Ovary (tissue), 9 donors: ENCODE measurements around the gene ALAD. TPM values are rescaled to one million over a fixed set of nuclear protein-coding genes. Genes with fewer than 3 reads are reported as not detected.

Experiments
- DNase-seq, 5 donors: peaks; one replicate each; pipeline ENCODE4 v3.0.0-alpha.2; 2019 to 2020
- H3K27ac ChIP-seq, 2 donors: fragments of 200-600 bp; one replicate each; pipeline versions ENCODE4 v1.5.1 to v1.8.0; 2019 to 2022
- H3K27me3 ChIP-seq: fragments of 200-600 bp; one replicate; pipeline ENCODE4 v1.8.0; 2022
- H3K36me3 ChIP-seq: fragments of 200-600 bp; sonication (generic); one replicate; pipeline ENCODE4 v1.5.1; 2019
- H3K4me1 ChIP-seq: one replicate; pipeline ENCODE4 v1.8.1; 2013; ENCODE audit warnings: mild to moderate bottlenecking, moderate library complexity; ENCODE audit not compliant: insufficient read depth
- H3K4me3 ChIP-seq: fragments of 200-600 bp; sonication (generic); one replicate; pipeline ENCODE4 v1.5.1; 2017
- H3K9me3 ChIP-seq, 2 donors: fragments of 200-600 bp in 1 of 2; sonication (generic) in 1 of 2; one replicate each; pipeline versions ENCODE4 v1.5.1 to v1.8.1; 2013 to 2019; ENCODE audit warnings: mild to moderate bottlenecking in 1 of 2, moderate library complexity in 1 of 2
- EP300 ChIP-seq: sonication (generic); formaldehyde crosslinking; IDR thresholded peaks from one replicate; pipeline ENCODE4 v1.6.1; 2017; ENCODE audit warnings: antibody characterized with exemption
- POLR2A ChIP-seq: fragments of 450-650 bp; IDR thresholded peaks from one replicate; pipeline ENCODE4 v1.6.1; 2017; ENCODE audit warnings: antibody characterized with exemption, mild to moderate bottlenecking, moderate library complexity
- WGBS, 3 donors: extraction: QIAGEN DNeasy Blood & Tissue Kit in 1 of 3; methylation state at CpG; one replicate each; pipeline versions ENCODE4 v1.1.5 to v1.1.7; 2013 to 2017; 5-methylcytosine and 5-hydroxymethylcytosine counted together
- intact Hi-C, 4 donors: fragments of 100-400 bp; cut with DNase I; formaldehyde crosslinking; loops; one replicate each; pipeline versions ENCODE4 v1.11.0 to v1.15.1; 2022 to 2023
- polyA plus RNA-seq, 2 donors: library from polyadenylated mRNA; stranded (reverse); fragments of 200-250 nt in 1 of 2; fragments of 350-450 nt in 1 of 2; fragmentation: Illumina TruSeq in 1 of 2; extraction: RNeasy Lipid Tissue Mini Kit (QIAGEN cat#74804) in 1 of 2; gene quantifications; one replicate each; pipeline ENCODE4 v1.2.3, GENCODE V29; 2013 to 2014
- total RNA-seq, 7 donors: library from RNA; depleted of rRNA in 2 of 7; stranded (reverse); fragments of >200 nt in 2 of 7; fragmentation: NEBNext Ultra II Directional in 3 of 7; extraction: Animal tissue kit (Norgen Biotek cat#: 25700) in 3 of 7; gene quantifications; one replicate each; pipeline versions ENCODE4 v1.1.0 to v1.2.4, GENCODE V29; 2016 to 2023
- TF ChIP-seq, protein P1 (sequence below), 3 donors: fragments of 450-650 bp in 2 of 3; fragments of 200-600 bp in 1 of 3; IDR thresholded peaks; one replicate each; pipeline versions ENCODE4 v1.5.1 to v1.8.0; 2016 to 2022; ENCODE audit warnings: antibody characterized with exemption in 3 of 3, mild to moderate bottlenecking in 1 of 3
- donor health status: DM: no; HTN: no; CAD: no; lungs with moderate emphysema.
- donor health status: DM: no; HTN: no; CAD: no.
- donor health status: Bipolar disorder and iron deficiency.
- donor health status: DM: yes; HTN: yes; CAD: no.
- donor health status: DM: no; HTN: no; CAD: no.
- donor health status: DM: yes; HTN: yes; CAD: no.

The ALAD gene
- total and polyA plus RNA-seq, 9 donors = 14.3 to 59.3 (median 43.8) TPM

DNA sequence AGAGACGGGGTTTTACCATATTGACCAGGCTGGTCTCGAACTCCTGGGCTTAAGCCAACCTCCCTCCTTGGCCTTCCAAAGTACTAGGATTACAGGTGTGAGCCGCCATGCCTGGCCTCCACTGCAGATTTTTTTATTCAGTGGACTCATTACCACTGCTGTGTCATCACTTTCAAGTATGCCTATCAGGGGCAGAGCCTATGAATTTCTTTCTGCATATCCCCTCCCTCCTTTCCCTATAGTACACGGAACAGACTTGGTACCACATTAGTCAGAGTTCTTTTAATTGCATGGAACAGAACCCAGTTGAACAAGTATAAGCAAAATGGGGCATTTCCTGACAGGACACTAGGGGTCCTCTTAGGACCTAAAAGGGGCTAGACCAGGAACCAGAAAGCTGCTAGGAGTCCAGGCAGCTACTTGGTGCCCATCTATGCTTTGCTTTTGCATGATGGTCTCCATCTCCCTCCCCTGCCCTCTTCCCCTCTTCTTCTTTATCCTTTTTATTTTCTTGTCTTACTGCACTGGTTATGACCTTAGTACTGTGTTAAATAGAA lies 46.0 kb downstream of the ALAD start:
- no peaks in the 10 kb centered on the region for H3K9me3 ChIP-seq
- no peak overlapping the region for H3K4me3 ChIP-seq
- no peak overlapping the region for H3K27ac ChIP-seq
- no peaks in the 10 kb centered on the region for H3K36me3 ChIP-seq
- no peak for DNase-seq
- H3K27me3 ChIP-seq = no peaks in the 10 kb centered on the region
- TF ChIP-seq, protein P1, sequence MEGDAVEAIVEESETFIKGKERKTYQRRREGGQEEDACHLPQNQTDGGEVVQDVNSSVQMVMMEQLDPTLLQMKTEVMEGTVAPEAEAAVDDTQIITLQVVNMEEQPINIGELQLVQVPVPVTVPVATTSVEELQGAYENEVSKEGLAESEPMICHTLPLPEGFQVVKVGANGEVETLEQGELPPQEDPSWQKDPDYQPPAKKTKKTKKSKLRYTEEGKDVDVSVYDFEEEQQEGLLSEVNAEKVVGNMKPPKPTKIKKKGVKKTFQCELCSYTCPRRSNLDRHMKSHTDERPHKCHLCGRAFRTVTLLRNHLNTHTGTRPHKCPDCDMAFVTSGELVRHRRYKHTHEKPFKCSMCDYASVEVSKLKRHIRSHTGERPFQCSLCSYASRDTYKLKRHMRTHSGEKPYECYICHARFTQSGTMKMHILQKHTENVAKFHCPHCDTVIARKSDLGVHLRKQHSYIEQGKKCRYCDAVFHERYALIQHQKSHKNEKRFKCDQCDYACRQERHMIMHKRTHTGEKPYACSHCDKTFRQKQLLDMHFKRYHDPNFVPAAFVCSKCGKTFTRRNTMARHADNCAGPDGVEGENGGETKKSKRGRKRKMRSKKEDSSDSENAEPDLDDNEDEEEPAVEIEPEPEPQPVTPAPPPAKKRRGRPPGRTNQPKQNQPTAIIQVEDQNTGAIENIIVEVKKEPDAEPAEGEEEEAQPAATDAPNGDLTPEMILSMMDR (IDR thresholded peaks at IDR 0.05) = no peak
- intact Hi-C loops = no loop called here
- WGBS, 3 donors = 68 to 78% (median 70%) methylated on average over 4 of the region's 4 CpGs
- no peaks in the 10 kb centered on the region for H3K4me1 ChIP-seq

DNA sequence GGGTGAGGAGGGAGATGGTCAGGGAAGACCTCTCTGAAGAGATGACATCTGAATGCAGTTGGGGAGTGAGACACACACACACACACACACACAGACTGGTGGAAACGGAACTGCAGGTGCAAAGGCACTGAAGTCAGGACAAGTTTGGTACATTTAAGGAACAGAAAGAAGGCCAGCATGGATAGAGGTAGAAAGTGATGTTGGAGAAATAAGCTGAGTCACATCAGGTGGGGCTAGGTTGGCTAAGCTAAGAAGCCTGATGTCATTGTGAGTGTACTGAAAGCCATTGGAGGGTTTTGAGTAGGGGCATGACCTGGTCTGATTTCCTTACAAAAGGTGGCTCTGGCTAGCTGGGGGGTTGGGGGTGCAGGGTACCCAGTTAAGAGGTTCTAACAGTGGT lies 48.7 kb downstream of the ALAD start:
- intact Hi-C loops = no loop called here
- WGBS, 3 donors = 59 to 65% (median 64%) methylated on average over 1 of the region's 1 CpG
- Histone ChIP-seq H3K9me3 (no peaks in the 10 kb centered on the region), H3K27ac (no peak overlapping the region), H3K4me3 (no peak overlapping the region), H3K27me3 (no peaks in the 10 kb centered on the region), H3K4me1 (peaks cover 2% of the 10 kb centered on the region), H3K36me3 (no peaks in the 10 kb centered on the region)
- TF ChIP-seq EP300 (no peak), POLR2A (no peak)
- TF ChIP-seq, protein P1 (IDR thresholded peaks at IDR 0.05) = no peak
- DNase-seq = no peak

DNA sequence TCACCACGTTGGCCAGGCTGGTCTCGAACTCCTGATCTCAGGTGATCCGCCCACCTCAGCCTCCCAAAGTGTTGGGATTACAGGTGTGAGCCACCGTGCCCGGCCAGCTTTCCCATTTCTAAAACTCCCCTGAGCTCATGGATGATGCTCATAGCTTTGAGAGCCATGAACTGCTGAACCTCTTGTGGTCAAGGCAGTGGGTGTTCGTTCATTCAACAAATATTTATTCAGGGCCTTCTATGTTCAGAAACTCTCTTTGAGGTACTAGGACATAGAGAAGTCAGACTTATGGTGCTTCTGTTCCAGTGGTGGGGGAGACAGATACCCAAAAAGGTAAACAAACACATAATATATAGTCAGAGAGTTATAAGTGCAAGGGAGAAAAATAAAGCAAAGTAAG lies 49.1 kb downstream of the ALAD start:
- Histone ChIP-seq H3K27ac (no peak overlapping the region), H3K27me3 (no peaks in the 10 kb centered on the region), H3K4me1 (peaks cover 2% of the 10 kb centered on the region), H3K36me3 (no peaks in the 10 kb centered on the region), H3K4me3 (no peak overlapping the region), H3K9me3 (no peaks in the 10 kb centered on the region)
- DNase-seq = no peak
- TF ChIP-seq EP300 = no peak
- TF ChIP-seq POLR2A = no peak
- TF ChIP-seq, protein P1 (IDR thresholded peaks at IDR 0.05) = no peak
- intact Hi-C loops = no loop called here
- WGBS, 3 donors = 73 to 79% (median 74%) methylated on average over 6 of the region's 6 CpGs

DNA sequence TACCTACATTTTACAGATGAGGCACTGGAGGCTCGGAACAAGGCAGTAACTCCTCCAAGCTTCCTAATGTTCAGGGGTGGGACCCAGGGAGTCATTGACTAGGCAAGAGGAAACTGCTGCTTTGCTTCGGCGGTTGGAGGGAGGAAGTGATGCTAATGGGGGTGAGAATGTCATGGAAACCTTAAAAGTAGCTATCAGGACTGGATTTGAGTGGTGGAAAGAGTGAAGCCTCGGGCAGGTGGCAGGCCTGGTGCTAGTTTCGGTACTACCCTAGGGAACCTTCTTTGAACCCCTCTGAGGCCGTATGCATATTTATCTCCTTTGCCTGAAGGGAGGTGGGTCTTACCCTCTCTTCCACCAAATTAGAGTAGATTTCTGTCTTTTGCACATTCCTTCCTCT lies 50.1 kb downstream of the ALAD start:
- intact Hi-C loops = no loop called here
- Histone ChIP-seq H3K9me3 (no peaks in the 10 kb centered on the region), H3K4me3 (no peak overlapping the region), H3K27ac (no peak overlapping the region), H3K36me3 (no peaks in the 10 kb centered on the region), H3K4me1 (peaks cover 2% of the 10 kb centered on the region), H3K27me3 (no peaks in the 10 kb centered on the region)
- TF ChIP-seq POLR2A (no peak), EP300 (no peak)
- TF ChIP-seq, protein P1 (IDR thresholded peaks at IDR 0.05) = no peak
- 45 to 51% (median 45%) methylated on average over 6 of the region's 6 CpGs for WGBS, 3 donors
- DNase-seq = no peak
